ENCODE measurements around the gene C2CD4C.

DNA sequence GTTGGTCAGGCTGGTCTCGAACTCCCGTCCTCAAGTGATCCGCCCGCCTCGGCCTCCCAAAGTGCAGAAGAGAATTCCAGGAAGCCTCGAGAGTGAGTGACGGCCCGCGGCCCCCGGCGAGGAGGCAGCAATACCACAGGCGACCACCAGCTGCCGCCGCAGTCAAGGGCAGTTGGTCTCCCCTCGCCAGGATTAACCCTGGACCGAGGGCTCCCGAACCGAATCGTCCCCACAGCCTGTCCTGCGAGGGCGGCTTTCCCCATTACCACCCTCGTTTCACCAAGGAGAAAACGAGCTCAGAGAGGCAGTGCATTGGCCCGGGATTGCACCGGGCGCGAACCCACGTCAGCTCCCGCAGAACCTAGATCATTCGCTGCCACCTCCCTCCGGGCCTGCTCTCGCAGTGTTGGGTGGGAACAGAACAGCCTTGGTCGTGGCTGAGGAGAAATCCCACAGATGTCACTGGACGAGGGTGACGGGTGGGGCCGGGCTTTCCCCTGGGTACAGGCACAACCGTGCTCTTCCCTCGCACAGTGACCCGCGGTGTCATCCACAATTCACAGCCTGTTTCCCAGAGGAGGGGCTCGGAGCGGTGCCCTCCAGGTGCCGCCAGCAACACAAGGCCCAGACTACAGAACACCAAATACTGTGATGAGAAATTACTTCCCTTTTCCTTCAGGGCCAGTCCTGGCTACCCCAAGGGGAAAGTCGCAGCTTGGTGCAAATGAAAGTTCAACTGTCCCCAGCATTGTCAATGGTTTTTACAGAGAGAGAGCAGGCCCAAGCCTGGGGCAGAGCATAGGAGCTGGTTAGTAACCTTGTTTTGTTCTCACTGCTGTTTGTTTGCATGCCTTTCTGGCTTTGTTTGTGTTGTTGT lies 24.8 kb downstream of the C2CD4C start:
- TF ChIP-seq, protein P1, sequence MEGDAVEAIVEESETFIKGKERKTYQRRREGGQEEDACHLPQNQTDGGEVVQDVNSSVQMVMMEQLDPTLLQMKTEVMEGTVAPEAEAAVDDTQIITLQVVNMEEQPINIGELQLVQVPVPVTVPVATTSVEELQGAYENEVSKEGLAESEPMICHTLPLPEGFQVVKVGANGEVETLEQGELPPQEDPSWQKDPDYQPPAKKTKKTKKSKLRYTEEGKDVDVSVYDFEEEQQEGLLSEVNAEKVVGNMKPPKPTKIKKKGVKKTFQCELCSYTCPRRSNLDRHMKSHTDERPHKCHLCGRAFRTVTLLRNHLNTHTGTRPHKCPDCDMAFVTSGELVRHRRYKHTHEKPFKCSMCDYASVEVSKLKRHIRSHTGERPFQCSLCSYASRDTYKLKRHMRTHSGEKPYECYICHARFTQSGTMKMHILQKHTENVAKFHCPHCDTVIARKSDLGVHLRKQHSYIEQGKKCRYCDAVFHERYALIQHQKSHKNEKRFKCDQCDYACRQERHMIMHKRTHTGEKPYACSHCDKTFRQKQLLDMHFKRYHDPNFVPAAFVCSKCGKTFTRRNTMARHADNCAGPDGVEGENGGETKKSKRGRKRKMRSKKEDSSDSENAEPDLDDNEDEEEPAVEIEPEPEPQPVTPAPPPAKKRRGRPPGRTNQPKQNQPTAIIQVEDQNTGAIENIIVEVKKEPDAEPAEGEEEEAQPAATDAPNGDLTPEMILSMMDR (IDR thresholded peaks at IDR 0.05; ENCODE audit: low read depth, low read length), result no peak
- TF ChIP-seq MAX (IDR thresholded peaks at IDR 0.05; ENCODE audit: low read depth, low read length), result no peak
- TF ChIP-seq MYC (IDR thresholded peaks at IDR 0.05; ENCODE audit: low read depth, low read length), result no peak
